Vagina (tissue), 2 donors: ENCODE data around the gene WFDC5.

ENCODE experiments used
- CTCF ChIP-seq, 3 experiments: fragments of 450-650 bp in 2 of 3; fragments of 200-600 bp in 1 of 3; sonication (generic) in 1 of 3; IDR thresholded peaks; one replicate each; pipeline ENCODE4 v1.5.1; 2017 to 2019; ENCODE audit warnings: antibody characterized with exemption in 3 of 3, mild to moderate bottlenecking in 2 of 3, moderate library complexity in 2 of 3
- POLR2A ChIP-seq, 2 donors: fragments of 450-650 bp; IDR thresholded peaks; one replicate each; pipeline ENCODE4 v1.6.1; 2017; ENCODE audit warnings: antibody characterized with exemption in 2 of 2, mild to moderate bottlenecking in 2 of 2, moderate library complexity in 2 of 2
- POLR2AphosphoS5 ChIP-seq, 2 donors: sonication (generic); formaldehyde crosslinking; IDR thresholded peaks; one replicate each; pipeline ENCODE4 v1.9.0; 2017; ENCODE audit warnings: antibody characterized with exemption in 2 of 2, mild to moderate bottlenecking in 2 of 2, low read depth in 1 of 2; ENCODE audit not compliant: insufficient read depth in 1 of 2

- TF ChIP-seq CTCF (IDR thresholded peaks at IDR 0.05) (no peak), POLR2A (IDR thresholded peaks at IDR 0.05) (no peak), POLR2AphosphoS5 (IDR thresholded peaks at IDR 0.05; ENCODE audit: insufficient read depth in 1 of 2, low read depth in 1 of 2) (no peak)
Measured at GRCh38 chr20:45094864-45095574, 20.0 kb downstream of the WFDC5 start.
